C1 segment of cervical spinal cord (tissue), 14 donors: ENCODE results near the gene AGK.

ENCODE experiments used
- DNase-seq, 14 donors: peaks; one replicate each; lab custom pipeline; 2025; lab: John Stamatoyannopoulos, UW

AGK gene, protein sequence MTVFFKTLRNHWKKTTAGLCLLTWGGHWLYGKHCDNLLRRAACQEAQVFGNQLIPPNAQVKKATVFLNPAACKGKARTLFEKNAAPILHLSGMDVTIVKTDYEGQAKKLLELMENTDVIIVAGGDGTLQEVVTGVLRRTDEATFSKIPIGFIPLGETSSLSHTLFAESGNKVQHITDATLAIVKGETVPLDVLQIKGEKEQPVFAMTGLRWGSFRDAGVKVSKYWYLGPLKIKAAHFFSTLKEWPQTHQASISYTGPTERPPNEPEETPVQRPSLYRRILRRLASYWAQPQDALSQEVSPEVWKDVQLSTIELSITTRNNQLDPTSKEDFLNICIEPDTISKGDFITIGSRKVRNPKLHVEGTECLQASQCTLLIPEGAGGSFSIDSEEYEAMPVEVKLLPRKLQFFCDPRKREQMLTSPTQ

DNA sequence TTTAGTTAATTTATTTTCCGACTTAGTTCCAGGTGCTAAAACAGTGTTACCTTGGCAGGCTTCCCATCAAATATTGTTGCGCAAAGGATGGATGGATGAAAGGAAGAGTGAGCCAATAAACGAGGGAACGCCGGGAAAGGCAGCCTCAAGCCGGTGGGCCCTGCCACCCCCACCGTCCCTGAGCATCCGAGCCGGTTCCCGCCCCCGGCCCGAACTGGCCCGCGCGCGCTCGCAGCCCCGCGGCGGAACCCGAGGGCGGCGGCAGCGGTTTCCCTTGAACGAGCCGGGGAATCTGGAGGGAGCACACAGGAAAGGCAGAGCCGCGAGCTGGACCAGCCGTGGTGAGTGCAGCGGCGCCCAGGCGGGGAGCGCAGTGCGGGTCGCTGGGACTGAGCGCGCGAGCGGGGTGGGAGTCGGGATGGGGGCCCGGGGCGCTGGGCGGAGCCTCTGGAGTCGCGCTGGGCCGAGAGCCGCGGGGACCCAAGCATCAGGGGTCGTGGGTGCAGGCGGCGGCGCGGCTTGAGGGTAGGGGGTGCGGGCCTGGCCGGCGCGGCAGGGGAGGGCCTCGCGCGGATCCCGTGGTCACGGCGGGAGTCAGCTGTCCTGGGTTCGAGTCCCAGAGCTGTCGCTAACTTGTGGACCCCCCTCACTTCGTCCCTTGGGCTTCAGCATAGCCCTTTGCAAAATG is at the start of gene AGK:
Gene AGK (plus strand): TSS at position 317 of the 688 bp plus-strand sequence. CDS start 4,057 bp downstream, outside the sequence.
- peak; percentile 21 to 82 (median 54) for DNase-seq

DNA sequence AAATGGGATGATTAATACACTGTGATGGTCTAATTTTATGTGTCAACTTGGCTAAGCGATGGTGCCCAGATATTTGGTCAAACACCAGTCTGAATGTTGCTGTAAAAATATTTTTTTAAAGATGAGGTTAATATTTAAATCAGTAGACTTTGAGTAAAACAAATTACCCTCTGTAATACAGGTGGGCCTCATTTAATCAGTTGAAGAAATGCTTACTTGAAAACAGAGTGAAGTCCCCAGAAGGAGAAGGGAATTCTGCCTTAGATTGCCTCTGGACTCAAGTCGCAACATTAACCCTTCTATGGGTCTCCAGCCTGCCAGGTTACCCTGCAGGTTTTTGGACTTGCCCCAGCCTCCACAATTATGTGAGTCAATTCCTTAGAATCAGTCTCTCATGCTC is 49.8 kb upstream of the AGK start:
- DNase-seq, result no peak

DNA sequence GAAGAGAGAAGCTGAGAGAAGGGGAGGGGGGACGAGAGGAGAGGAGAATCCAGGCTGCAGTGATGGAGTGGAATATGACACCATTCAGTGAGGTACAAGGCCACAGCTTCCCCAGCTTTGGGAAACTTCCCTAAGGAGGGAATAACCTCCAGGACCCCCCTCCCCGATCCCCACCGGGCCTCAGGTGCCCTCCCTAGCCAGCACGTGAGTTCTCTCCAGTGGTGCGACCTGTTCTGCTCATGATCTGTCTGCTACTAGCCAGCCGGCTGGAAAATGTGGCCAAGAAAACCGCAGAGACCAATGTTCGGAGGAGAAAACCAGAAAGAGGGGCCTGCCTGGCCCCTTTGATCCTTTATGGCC is 39.9 kb upstream of the AGK start:
- peak in 1 of 14 donors; percentile 12 for DNase-seq

DNA sequence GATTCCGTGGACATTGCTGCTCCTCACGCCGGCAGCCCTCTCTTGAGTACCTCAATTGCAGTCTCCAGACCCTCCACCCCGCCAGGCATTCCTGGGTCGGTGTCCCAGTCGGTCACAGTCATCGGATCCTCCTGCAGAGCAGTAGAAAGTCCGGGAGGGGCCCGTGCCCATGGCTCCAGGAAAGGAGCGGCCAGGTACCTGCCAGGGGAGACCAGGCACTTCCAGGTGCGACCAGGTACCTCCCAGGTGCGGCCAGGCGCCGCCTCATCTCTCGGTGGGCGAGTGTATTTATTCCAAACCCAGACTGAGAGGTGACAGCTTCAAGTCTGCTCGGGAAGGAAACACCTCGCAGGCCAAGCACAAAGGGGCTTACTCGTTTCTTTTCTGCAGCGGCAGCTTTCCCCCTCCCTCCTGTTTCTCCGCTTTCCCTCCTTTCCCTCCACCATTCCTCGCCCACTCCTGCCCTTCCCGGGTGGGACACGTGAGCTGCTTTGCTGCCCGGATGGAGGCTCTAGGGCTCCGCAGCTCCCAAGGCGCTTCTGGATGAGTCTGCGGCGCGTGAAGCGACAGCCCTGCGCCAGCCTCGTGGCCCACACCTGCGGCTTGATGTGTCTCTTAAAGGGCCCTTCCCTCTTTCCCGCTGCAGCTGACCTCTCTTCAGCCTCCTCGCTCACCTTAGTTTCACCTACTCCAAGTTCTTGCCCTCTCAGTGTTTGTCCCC is 39.4 kb upstream of the AGK start:
- DNase-seq, result peak in 8 of 14 donors; percentile 4 to 14 (median 8)

DNA sequence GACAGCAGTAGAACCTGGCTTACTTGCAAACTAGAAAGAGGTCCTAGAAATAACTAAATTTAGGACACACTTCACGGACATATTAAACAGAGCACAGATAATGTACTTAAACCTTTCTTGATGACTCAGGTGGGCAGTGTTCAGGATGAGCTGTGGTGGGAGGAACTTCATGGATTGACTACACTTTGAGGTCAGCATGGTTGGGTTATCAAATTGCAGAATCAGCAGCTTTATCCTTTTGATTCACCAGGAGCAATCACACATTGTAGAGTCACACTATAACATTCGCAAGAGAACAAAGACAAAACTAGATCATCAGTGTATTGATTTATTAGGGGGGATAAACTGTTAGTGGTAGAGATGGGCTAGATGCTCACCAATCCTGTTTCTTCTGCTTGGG is 38.6 kb upstream of the AGK start:
- no peak for DNase-seq

DNA sequence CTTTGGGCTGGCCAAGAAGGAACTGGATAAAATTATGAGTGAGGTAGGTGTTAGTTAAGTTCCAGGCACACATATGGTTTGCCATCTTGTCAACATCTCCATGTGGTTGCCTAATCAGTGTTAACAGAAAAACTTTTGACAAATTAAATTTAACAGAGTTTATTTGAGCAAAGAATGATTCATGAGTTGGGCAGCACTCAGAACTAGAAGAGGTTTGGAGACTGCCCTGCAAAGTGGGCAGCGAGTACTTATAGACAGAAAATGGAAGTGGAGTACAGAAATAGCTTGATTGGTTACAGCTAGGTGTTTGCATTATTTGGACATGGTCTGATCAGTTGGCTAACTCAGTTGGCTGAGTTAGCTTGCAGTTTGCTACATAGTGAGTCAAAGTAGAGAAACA is 37.5 kb upstream of the AGK start:
- no peak for DNase-seq

DNA sequence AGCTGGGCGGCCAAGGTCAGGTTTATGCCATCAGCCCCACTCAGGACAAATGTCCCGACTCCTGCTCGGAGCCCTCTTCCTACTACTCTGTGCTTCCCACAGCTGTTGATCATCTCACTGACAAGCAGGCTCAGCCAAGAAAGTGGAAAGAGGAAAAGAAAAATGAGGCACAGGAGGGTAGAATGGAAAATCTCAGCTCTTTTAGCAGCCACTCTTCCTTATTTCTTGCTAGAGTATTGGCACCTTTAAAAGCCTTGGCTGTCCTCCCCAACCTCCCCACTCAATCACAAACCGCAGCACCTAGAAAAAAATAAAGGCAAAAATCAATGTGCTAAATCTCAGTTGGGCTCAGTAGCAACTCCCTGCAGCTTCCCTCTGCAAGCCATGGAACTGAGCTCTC is 35.3 kb upstream of the AGK start:
- DNase-seq, result no peak

- no peak for DNase-seq
Observed at GRCh38 chr7:141519623-141520022, 31.6 kb upstream of the AGK start.

- DNase-seq, result no peak
Observed at GRCh38 chr7:141522657-141523342, 28.4 kb upstream of the AGK start.

DNA sequence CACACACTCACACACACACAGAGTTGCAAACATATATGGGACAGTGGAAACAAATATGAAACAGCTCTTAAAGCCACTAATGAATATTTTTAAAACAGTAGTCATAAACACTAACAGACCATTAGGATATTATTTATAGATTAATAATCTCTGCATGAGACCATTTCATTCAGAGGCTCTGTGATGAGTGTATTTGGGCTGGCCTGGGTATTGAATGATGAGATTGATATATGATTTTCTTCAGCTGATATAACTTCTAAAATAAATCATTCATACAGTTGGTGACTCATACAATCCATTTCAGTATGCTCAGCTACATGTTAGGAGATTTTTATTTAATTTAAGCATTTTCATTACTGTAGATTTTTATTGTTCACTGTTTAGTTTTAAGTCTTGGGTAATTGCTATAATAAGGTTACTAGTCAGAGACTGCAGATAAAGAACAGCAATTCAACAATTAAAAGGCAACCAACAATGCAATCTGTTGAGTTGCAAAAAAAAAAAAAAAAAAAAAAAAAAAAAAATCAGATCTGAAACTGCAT is 25.2 kb upstream of the AGK start:
- no peak for DNase-seq

DNA sequence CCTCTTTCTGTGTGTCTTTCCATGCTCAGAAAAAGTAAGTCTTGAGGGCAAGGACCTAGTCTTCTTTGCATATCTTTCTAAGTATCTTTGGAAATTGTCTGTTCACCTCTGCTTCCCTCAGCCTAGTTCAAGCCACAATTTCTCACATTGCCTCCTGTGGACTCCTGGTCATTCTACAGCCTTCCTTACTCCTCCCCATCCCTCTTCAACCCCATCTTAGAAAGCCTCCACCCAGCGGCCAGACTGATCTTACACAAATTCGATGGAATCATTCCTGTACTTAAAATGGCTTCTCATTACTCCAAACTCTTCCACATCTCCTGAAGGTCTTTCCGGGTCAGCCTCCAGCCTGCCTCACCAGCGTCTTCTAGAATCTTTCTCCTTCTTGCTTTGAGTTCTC is 24.1 kb upstream of the AGK start:
- no peak for DNase-seq

GRCh38 chr7:141528399-141528798 is 22.8 kb upstream of the AGK start:
- DNase-seq, result no peak

DNA sequence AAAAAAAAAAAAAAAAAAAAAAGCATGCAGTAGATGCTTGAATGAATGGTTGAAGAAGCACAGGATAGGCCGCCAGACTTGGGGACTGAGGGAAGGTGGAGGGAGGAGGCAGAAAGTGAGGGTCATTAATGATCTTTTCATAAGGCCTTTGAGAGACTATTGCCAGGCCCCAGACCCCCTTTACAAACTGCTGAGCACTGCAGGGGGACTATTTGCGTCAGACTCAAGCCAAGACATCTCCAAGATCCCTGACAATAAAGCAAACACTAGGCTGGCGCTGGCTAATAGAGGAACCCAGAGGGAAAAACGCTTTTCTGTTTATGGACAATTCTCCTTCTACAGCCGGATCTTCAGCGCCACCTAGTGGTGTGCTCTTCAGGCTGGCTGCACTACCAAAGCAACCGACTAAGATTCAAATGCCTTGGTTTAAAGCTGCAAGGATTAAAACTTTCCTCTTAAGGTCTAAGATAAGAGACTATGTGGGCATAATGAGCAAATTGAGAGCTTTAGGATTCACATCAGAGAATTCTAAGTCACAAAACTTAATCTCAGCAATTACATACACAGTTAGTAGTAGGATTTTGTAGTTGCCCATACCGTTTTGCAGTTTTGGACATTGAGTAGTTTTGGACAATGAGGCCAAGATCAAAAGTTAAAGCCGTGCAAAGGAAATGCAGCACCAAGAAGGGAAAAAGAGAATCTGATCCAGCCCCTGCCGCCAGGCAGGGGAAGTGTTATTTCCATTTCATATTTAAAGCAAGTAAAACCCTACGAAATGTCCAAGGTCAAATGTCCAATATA is 17.9 kb upstream of the AGK start:
- peak in 13 of 14 donors; percentile 2 to 71 (median 38) for DNase-seq

DNA sequence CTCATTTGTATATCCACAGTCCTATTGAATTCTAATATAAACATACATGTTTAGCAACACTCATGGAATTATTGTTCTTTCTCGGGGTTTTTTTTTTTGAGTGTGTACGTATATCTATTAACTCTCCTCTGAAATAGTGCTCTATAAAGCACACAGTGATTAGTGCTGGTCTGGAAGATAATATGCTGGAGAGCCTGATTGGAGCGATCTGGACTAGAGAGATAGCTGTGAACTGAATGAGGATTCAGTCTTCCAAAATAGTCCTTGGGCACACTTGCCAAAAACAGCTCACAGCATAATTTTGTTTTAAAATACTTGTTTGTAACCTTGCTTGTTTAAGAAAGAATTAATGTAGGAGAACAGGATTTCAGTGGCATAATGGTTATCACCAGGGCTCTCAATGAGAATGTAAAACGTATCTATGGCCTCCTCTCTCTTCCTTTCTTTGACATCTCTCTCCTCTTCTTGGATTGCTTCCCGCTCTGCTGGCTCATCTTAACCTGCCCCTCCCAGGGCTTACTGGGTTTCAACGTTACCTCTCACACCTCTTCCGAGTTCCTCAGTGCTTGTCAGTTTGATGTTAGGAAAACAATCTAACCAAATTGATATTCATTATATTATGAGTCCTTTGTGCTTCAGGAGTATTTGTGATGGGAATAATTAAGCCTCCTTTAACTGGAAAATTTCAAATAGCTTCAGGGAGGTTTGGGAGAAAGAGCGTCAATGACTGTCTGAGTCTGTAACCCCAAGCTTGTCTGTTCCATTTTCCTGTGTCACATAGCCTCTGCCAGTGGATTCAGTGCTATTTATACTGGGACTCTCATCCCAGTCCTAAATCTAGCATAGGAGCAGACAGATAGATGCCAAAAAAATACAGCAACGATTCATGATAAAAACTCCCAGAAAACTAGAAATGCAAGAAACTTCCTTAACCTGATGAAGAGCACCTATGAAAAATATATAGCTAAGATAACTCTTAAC is 16.2 kb upstream of the AGK start:
- DNase-seq, result no peak

GRCh38 chr7:141537906-141538305 is 13.3 kb upstream of the AGK start:
- no peak for DNase-seq

- DNase-seq, result no peak
Observed at GRCh38 chr7:141541375-141541774, 9.8 kb upstream of the AGK start.

GRCh38 chr7:141544831-141545230 is 6.4 kb upstream of the AGK start:
- DNase-seq, result no peak

GRCh38 chr7:141549582-141549981 is 1.6 kb upstream of the AGK start:
- no peak for DNase-seq

- peak in 8 of 14 donors; percentile 34 to 65 (median 53) for DNase-seq
Observed at GRCh38 chr7:141550386-141551093, 670 bp upstream of the AGK start.
